BE2C (cell line): ENCODE data around the gene USP32.

ENCODE experiments used
- DNase-seq: peaks from one replicate; pipeline ENCODE4 v3.0.0-alpha.2; 2020
- H3K27me3 ChIP-seq: fragments of 250-450 bp; sonication (Bioruptor Pico); 2 replicates; pipeline ENCODE4 v1.5.1; 2020; ENCODE audit warnings: mild to moderate bottlenecking
- H3K36me3 ChIP-seq: fragments of 250-450 bp; sonication (Bioruptor Pico); 2 replicates; pipeline ENCODE4 v1.5.1; 2020; ENCODE audit warnings: mild to moderate bottlenecking
- H3K4me1 ChIP-seq: fragments of 250-450 bp; sonication (Bioruptor Pico); 2 replicates; pipeline ENCODE4 v1.5.1; 2020
- H3K4me3 ChIP-seq: 2 replicates; pipeline ENCODE4 v1.5.1; 2011; ENCODE audit warnings: low read depth, low read length
- H3K9me3 ChIP-seq: fragments of 250-450 bp; sonication (Bioruptor Pico); 2 replicates; pipeline ENCODE4 v1.5.1; 2020
- TF ChIP-seq, protein P1 (sequence below): IDR thresholded peaks from 2 replicates; pipeline ENCODE4 v1.5.1; 2012; ENCODE audit warnings: mild to moderate bottlenecking, low read depth, low read length

USP32 gene

GRCh38 chr17:60371818-60372510 lies 20.0 kb downstream of the USP32 start:
- no peak for DNase-seq

GRCh38 chr17:60371416-60371815 lies 20.5 kb downstream of the USP32 start:
- no peaks in the 10 kb centered on the region; the same call in 1 of the 2 replicates for H3K9me3 ChIP-seq
- H3K4me3 ChIP-seq = no peak overlapping the region
- H3K27me3 ChIP-seq = no peaks in the 10 kb centered on the region
- no peaks in the 10 kb centered on the region for H3K36me3 ChIP-seq
- DNase-seq = no peak
- TF ChIP-seq, protein P1, sequence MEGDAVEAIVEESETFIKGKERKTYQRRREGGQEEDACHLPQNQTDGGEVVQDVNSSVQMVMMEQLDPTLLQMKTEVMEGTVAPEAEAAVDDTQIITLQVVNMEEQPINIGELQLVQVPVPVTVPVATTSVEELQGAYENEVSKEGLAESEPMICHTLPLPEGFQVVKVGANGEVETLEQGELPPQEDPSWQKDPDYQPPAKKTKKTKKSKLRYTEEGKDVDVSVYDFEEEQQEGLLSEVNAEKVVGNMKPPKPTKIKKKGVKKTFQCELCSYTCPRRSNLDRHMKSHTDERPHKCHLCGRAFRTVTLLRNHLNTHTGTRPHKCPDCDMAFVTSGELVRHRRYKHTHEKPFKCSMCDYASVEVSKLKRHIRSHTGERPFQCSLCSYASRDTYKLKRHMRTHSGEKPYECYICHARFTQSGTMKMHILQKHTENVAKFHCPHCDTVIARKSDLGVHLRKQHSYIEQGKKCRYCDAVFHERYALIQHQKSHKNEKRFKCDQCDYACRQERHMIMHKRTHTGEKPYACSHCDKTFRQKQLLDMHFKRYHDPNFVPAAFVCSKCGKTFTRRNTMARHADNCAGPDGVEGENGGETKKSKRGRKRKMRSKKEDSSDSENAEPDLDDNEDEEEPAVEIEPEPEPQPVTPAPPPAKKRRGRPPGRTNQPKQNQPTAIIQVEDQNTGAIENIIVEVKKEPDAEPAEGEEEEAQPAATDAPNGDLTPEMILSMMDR = no peak
- H3K4me1 ChIP-seq = no peaks in the 10 kb centered on the region

More at GRCh38 chr17:60371818-60372510, 20.0 kb downstream of the USP32 start:
- Histone ChIP-seq H3K9me3 (no peaks in the 10 kb centered on the region; the same call in 1 of the 2 replicates), H3K4me3 (no peak overlapping the region), H3K4me1 (no peaks in the 10 kb centered on the region), H3K27me3 (no peaks in the 10 kb centered on the region), H3K36me3 (no peaks in the 10 kb centered on the region)
- TF ChIP-seq, protein P1 = no peak

GRCh38 chr17:60369727-60370126 lies 22.2 kb downstream of the USP32 start:
- H3K4me1 ChIP-seq = no peaks in the 10 kb centered on the region

GRCh38 chr17:60363700-60364405 lies 28.1 kb downstream of the USP32 start:
- H3K4me1 ChIP-seq = no peaks in the 10 kb centered on the region
- no peaks in the 10 kb centered on the region for H3K36me3 ChIP-seq
- TF ChIP-seq, protein P1 = no peak
- no peak overlapping the region for H3K4me3 ChIP-seq
- H3K9me3 ChIP-seq = no peaks in the 10 kb centered on the region
- no peaks in the 10 kb centered on the region for H3K27me3 ChIP-seq
- DNase-seq = no peak

More at GRCh38 chr17:60369727-60370126, 22.2 kb downstream of the USP32 start:
- TF ChIP-seq, protein P1 = no peak
- Histone ChIP-seq H3K27me3 (no peaks in the 10 kb centered on the region), H3K4me3 (no peak overlapping the region), H3K9me3 (no peaks in the 10 kb centered on the region; the same call in 1 of the 2 replicates), H3K36me3 (no peaks in the 10 kb centered on the region)
- DNase-seq = no peak

DNA sequence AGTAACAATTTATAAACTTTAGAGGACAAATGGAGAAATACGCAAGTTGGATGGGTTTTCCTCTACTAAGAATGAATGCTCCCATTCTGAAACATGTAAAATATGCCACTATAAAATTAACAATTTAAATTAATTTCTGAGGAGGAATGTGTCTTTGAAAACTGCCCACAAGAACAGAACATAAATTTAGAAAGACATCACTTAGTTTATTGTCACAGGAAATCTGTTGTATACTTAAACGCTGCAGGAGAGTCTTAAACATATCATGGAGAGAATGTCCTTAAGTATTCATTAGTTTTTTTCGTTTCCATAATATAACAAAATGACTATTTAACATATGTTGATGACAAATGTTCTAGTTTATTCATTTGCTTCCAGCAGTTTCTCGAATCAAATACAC lies 29.6 kb downstream of the USP32 start:
- TF ChIP-seq, protein P1 = no peak
- DNase-seq = no peak
- no peaks in the 10 kb centered on the region; the same call in 1 of the 2 replicates for H3K9me3 ChIP-seq
- no peaks in the 10 kb centered on the region for H3K27me3 ChIP-seq
- no peaks in the 10 kb centered on the region; the same call in 1 of the 2 replicates for H3K36me3 ChIP-seq
- no peaks in the 10 kb centered on the region for H3K4me1 ChIP-seq
- H3K4me3 ChIP-seq = no peak overlapping the region

- DNase-seq = no peak
- Histone ChIP-seq H3K4me3 (no peak overlapping the region), H3K4me1 (no peaks in the 10 kb centered on the region), H3K9me3 (no peaks in the 10 kb centered on the region; the same call in 1 of the 2 replicates), H3K36me3 (no peaks in the 10 kb centered on the region; the same call in 1 of the 2 replicates), H3K27me3 (no peaks in the 10 kb centered on the region)
- TF ChIP-seq, protein P1 = no peak
Measured at GRCh38 chr17:60361889-60362288, 30.0 kb downstream of the USP32 start.
